ENCODE results near the gene ANGPTL4. TPM values are rescaled to one million over a fixed set of nuclear protein-coding genes. Genes with fewer than 3 reads are reported as not detected.

Gene ANGPTL4
- total and polyA plus RNA-seq, 9 of the 15 experiments (the other 6 are each of a cell fraction or from before 2014, with no cell fraction given) = 0.05 to 0.77 (median 0.22) TPM; not detected in 4

DNA sequence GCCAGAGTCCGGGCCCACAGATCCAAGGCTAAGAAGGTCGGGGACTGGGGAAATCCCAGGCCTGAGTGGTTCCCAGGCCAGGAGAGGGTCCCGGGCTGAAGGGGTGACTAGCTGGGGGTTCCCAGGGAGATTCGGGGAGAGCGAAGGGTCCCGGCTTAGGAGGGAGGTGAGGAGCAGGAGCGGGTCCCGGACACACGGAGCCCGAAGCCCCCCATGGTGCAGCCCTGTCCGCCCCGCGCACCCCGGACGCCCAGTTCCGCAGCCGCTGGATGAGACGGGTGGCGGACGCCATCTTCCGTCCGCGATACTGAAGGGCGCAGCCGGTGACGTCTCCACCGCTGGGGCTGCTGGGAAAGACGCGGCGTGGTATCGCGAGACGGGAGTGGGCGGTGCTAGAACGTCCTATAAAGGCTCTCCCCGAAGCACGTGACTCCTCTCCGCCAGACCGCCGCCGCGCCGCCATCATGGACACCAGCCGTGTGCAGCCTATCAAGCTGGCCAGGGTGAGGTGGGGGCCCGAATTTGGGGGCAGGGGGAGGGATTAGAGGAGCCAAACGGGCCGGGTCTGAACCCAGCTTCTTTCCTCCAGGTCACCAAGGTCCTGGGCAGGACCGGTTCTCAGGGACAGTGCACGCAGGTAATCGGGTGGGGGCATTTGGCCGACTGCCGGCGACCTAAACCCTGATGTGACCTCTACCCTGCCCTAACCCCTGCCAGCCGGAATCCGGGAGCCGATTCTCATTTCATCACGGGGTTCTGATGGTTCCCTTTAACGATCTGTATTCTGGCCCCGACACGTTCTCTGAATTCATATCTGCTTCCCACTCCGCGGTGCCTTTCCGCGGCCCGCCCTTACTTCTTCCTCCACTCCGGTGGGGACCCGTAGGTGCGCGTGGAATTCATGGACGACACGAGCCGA is 42.6 kb upstream of the ANGPTL4 start, which contains the start of the genes NDUFA7 and RPS28 (continued):
- TF ChIP-seq JUND (IDR thresholded peaks at IDR 0.05; ENCODE audit: borderline replicate concordance, low read depth, low read length) (peak; percentile 73), JUND (tag; IDR thresholded peaks at IDR 0.05; ENCODE audit: borderline replicate concordance, low read depth, low read length) (peak; percentile 53; the same call in 1 of the 3 replicates), CSDE1 (IDR thresholded peaks at IDR 0.05) (peak in 1 of 2 experiments; percentile 68; a peak in 1 of 4 replicates), ATF7 (IDR thresholded peaks at IDR 0.05) (peak; percentile 93), ZBTB7A (IDR thresholded peaks at IDR 0.05; ENCODE audit: borderline replicate concordance, control insufficient read depth, low read depth, low read length) (no peak), MAZ (CRISPR knock-in tag; conservative IDR thresholded peaks at IDR 0.05 in 1 of 2, IDR thresholded peaks at IDR 0.05 in 1 of 2) (peak; percentile 34 to 73; a peak in 2 of 4 replicates), ZZZ3 (IDR thresholded peaks at IDR 0.05) (no peak), KDM1A (IDR thresholded peaks at IDR 0.05) (no peak), SUPT5H (IDR thresholded peaks at IDR 0.05) (peak; percentile 96), MTA3 (IDR thresholded peaks at IDR 0.05; ENCODE audit: borderline replicate concordance) (peak; percentile 99), NFIC (IDR thresholded peaks at IDR 0.05) (peak; percentile 75), HDAC8 (tag; IDR thresholded peaks at IDR 0.05) (no peak; the same call in 1 of the 2 replicates), ZNF354B (CRISPR knock-in tag; IDR thresholded peaks at IDR 0.05) (no peak), ZNF253 (CRISPR knock-in tag; conservative IDR thresholded peaks at IDR 0.05) (no peak), KDM4B (IDR thresholded peaks at IDR 0.05; ENCODE audit: borderline replicate concordance in 2 of 2, low read depth in 1 of 2) (peak in 1 of 2 experiments; percentile 26; a peak in 1 of 4 replicates), MCM3 (IDR thresholded peaks at IDR 0.05) (no peak), SMC3 (conservative IDR thresholded peaks at IDR 0.05; ENCODE audit: insufficient read depth, low read depth, low read length) (no peak), ZNF124 (CRISPR knock-in tag; IDR thresholded peaks at IDR 0.05) (no peak), EGR1 (conservative IDR thresholded peaks at IDR 0.05) (peak; percentile 39), ERF (CRISPR knock-in tag; IDR thresholded peaks at IDR 0.05) (no peak)
- TF ChIP-seq, protein P1, sequence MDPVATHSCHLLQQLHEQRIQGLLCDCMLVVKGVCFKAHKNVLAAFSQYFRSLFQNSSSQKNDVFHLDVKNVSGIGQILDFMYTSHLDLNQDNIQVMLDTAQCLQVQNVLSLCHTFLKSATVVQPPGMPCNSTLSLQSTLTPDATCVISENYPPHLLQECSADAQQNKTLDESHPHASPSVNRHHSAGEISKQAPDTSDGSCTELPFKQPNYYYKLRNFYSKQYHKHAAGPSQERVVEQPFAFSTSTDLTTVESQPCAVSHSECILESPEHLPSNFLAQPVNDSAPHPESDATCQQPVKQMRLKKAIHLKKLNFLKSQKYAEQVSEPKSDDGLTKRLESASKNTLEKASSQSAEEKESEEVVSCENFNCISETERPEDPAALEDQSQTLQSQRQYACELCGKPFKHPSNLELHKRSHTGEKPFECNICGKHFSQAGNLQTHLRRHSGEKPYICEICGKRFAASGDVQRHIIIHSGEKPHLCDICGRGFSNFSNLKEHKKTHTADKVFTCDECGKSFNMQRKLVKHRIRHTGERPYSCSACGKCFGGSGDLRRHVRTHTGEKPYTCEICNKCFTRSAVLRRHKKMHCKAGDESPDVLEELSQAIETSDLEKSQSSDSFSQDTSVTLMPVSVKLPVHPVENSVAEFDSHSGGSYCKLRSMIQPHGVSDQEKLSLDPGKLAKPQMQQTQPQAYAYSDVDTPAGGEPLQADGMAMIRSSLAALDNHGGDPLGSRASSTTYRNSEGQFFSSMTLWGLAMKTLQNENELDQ (CRISPR knock-in tag; IDR thresholded peaks at IDR 0.05; ENCODE audit: borderline replicate concordance) = no peak
- TF ChIP-seq, protein P2, sequence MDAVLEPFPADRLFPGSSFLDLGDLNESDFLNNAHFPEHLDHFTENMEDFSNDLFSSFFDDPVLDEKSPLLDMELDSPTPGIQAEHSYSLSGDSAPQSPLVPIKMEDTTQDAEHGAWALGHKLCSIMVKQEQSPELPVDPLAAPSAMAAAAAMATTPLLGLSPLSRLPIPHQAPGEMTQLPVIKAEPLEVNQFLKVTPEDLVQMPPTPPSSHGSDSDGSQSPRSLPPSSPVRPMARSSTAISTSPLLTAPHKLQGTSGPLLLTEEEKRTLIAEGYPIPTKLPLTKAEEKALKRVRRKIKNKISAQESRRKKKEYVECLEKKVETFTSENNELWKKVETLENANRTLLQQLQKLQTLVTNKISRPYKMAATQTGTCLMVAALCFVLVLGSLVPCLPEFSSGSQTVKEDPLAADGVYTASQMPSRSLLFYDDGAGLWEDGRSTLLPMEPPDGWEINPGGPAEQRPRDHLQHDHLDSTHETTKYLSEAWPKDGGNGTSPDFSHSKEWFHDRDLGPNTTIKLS (IDR thresholded peaks at IDR 0.05; ENCODE audit: borderline replicate concordance, low read depth) = peak; percentile 90
- TF ChIP-seq, protein P3, sequence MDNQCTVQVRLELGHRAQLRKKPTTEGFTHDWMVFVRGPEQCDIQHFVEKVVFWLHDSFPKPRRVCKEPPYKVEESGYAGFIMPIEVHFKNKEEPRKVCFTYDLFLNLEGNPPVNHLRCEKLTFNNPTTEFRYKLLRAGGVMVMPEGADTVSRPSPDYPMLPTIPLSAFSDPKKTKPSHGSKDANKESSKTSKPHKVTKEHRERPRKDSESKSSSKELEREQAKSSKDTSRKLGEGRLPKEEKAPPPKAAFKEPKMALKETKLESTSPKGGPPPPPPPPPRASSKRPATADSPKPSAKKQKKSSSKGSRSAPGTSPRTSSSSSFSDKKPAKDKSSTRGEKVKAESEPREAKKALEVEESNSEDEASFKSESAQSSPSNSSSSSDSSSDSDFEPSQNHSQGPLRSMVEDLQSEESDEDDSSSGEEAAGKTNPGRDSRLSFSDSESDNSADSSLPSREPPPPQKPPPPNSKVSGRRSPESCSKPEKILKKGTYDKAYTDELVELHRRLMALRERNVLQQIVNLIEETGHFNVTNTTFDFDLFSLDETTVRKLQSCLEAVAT (IDR thresholded peaks at IDR 0.05) = peak in 1 of 2 experiments; percentile 47; a peak in 1 of 4 replicates
